HG02610 (cell line): ENCODE measurements around the gene PECR.

Experiments
- ATAC-seq: cut with Tn5 transposase; IDR thresholded peaks from one replicate; pipeline ENCODE4 v1.9.1; 2021; ENCODE audit warnings: mild to moderate bottlenecking, moderate library complexity; ENCODE audit not compliant: unreplicated experiment

The PECR gene

GRCh38 chr2:216081487-216082116 lies at the start of gene PECR, which contains the start of gene TMEM169:
Gene PECR (minus strand): TSS chr2:216081809. CDS start chr2:216081741, 68 bp downstream.
Gene TMEM169 (plus strand): TSS chr2:216081919. CDS start chr2:216095964, 14,045 bp downstream.
- peak; percentile 93 for ATAC-seq

- ATAC-seq, result no peak
These were observed 48.9 kb upstream of the PECR start for GRCh38 chr2:216130346-216130971.

GRCh38 chr2:216126943-216127342 lies 45.3 kb upstream of the PECR start:
- no peak for ATAC-seq

- ATAC-seq, result no peak
These were observed 39.6 kb upstream of the PECR start for GRCh38 chr2:216121255-216121654.

GRCh38 chr2:216119986-216120385 lies 38.4 kb upstream of the PECR start:
- no peak for ATAC-seq

- no peak for ATAC-seq
These were observed 37.5 kb upstream of the PECR start for GRCh38 chr2:216119146-216119545.

GRCh38 chr2:216118474-216118873 lies 36.9 kb upstream of the PECR start:
- ATAC-seq, result no peak

- no peak for ATAC-seq
These were observed 36.1 kb upstream of the PECR start for GRCh38 chr2:216117561-216118340.

- no peak for ATAC-seq
These were observed 34.8 kb upstream of the PECR start for GRCh38 chr2:216116418-216116817.

GRCh38 chr2:216114714-216115531 lies 33.3 kb upstream of the PECR start:
- ATAC-seq, result peak; percentile 37

- no peak for ATAC-seq
These were observed 32.7 kb upstream of the PECR start for GRCh38 chr2:216114382-216114713.

- ATAC-seq, result peak; percentile 75
These were observed 32.0 kb upstream of the PECR start for GRCh38 chr2:216113572-216113971.

GRCh38 chr2:216112926-216113325 lies 31.3 kb upstream of the PECR start:
- ATAC-seq, result peak; percentile 20

- no peak for ATAC-seq
These were observed 29.5 kb upstream of the PECR start for GRCh38 chr2:216111122-216111521.

- no peak for ATAC-seq
These were observed 29.0 kb upstream of the PECR start for GRCh38 chr2:216110620-216111019.

- no peak for ATAC-seq
These were observed 28.5 kb upstream of the PECR start for GRCh38 chr2:216109962-216110614.

GRCh38 chr2:216108967-216109921 lies 27.6 kb upstream of the PECR start, which contains the start of gene XRCC5:
Gene XRCC5 (plus strand): TSS chr2:216109348. CDS start chr2:216109437, 89 bp downstream.
- ATAC-seq, result peak; percentile 42

GRCh38 chr2:216108310-216108966 lies 26.8 kb upstream of the PECR start:
- no peak for ATAC-seq

GRCh38 chr2:216107760-216108159 lies 26.2 kb upstream of the PECR start:
- ATAC-seq, result no peak
